MM.1S (cell line): ENCODE results near the gene SEMA3E.

Experiments used
- DNase-seq: peaks from one replicate; pipeline ENCODE4 v3.0.0-alpha.2; 2015
- H2AFZ ChIP-seq: fragments of 300-600 bp; sonication (generic); 2 replicates; pipeline ENCODE4 v1.6.0; 2016; ENCODE audit warnings: antibody characterized with exemption, low read length
- H3F3A ChIP-seq: fragments of 300-600 bp; sonication (generic); 2 replicates; pipeline ENCODE4 v1.6.1; 2016; ENCODE audit warnings: mild to moderate bottlenecking, antibody characterized with exemption, low read length, moderate library complexity, mixed read lengths; ENCODE audit not compliant: insufficient read depth
- H3K27ac ChIP-seq: fragments of 300-600 bp; sonication (generic); 2 replicates; pipeline ENCODE4 v1.5.1; 2016; ENCODE audit warnings: mild to moderate bottlenecking, low read length
- H3K27me3 ChIP-seq: fragments of 300-600 bp; sonication (generic); replicated peaks from 2 replicates; pipeline ENCODE4 v1.6.0; 2016; ENCODE audit warnings: low read length; ENCODE audit not compliant: insufficient read depth
- H3K36me3 ChIP-seq: fragments of 300-600 bp; sonication (generic); replicated peaks from 2 replicates; pipeline ENCODE4 v1.6.1; 2016; ENCODE audit warnings: mild to moderate bottlenecking, low read length, mixed read lengths; ENCODE audit not compliant: insufficient read depth
- H3K4me1 ChIP-seq: fragments of 300-600 bp; sonication (generic); 2 replicates; pipeline ENCODE4 v1.6.1; 2016; ENCODE audit warnings: low read length, mixed read lengths
- H3K4me2 ChIP-seq: fragments of 300-600 bp; sonication (generic); 2 replicates; pipeline ENCODE4 v1.6.0; 2016; ENCODE audit warnings: low read depth, low read length
- H3K4me3 ChIP-seq: fragments of 300-600 bp; sonication (generic); 2 replicates; pipeline ENCODE4 v1.5.1; 2016; ENCODE audit warnings: low read length, mixed read lengths
- H3K79me2 ChIP-seq: fragments of 300-600 bp; sonication (generic); 2 replicates; pipeline ENCODE4 v1.6.1; 2016; ENCODE audit warnings: mixed run types, low read length, mixed read lengths
- H3K9ac ChIP-seq: fragments of 300-600 bp; sonication (generic); 2 replicates; pipeline ENCODE4 v1.6.1; 2016; ENCODE audit warnings: low read length, mixed read lengths
- H3K9me2 ChIP-seq: fragments of 300-600 bp; sonication (generic); replicated peaks from 2 replicates; pipeline ENCODE4 v1.6.1; 2016; ENCODE audit warnings: mild to moderate bottlenecking, low read length, mixed read lengths; ENCODE audit not compliant: insufficient read depth
- H3K9me3 ChIP-seq: fragments of 300-600 bp; sonication (generic); replicated peaks from 2 replicates; pipeline ENCODE4 v1.6.1; 2016; ENCODE audit warnings: mild to moderate bottlenecking, low read length, mixed read lengths; ENCODE audit not compliant: insufficient read depth
- H4K20me1 ChIP-seq: fragments of 300-600 bp; sonication (generic); 2 replicates; pipeline ENCODE4 v1.6.1; 2016; ENCODE audit warnings: mild to moderate bottlenecking, low read length, moderate library complexity, mixed read lengths; ENCODE audit not compliant: insufficient read depth
- CTCF ChIP-seq: fragments of 300-600 bp; sonication (generic); IDR thresholded peaks from 2 replicates; pipeline ENCODE4 v1.5.1; 2016; ENCODE audit warnings: antibody characterized with exemption, low read length, mixed read lengths
- EZH2 ChIP-seq: fragments of 300-600 bp; sonication (generic); optimal IDR thresholded peaks from 2 replicates; pipeline ENCODE3; 2017; ENCODE audit warnings: low read depth, mild to moderate bottlenecking, antibody characterized with exemption, low read length, mixed read lengths
- EZH2phosphoT487 ChIP-seq: fragments of 300-600 bp; sonication (generic); IDR thresholded peaks from 2 replicates; pipeline ENCODE4 v1.6.1; 2018; ENCODE audit warnings: antibody characterized with exemption, low read length

The SEMA3E gene

GRCh38 chr7:83640240-83640639, 8.7 kb downstream of the SEMA3E start:
- DNase-seq = no peak
- H4K20me1 ChIP-seq = no peaks in the 10 kb centered on the region
- no peaks in the 10 kb centered on the region for H3K27me3 ChIP-seq
- H3K9me3 ChIP-seq = no peaks in the 10 kb centered on the region
- no peaks in the 10 kb centered on the region for H3F3A ChIP-seq
- H3K4me2 ChIP-seq = no peak overlapping the region
- no peak overlapping the region for H3K4me3 ChIP-seq
- no peaks in the 10 kb centered on the region for H3K36me3 ChIP-seq
- TF ChIP-seq EZH2 (no peak), EZH2phosphoT487 (no peak), CTCF (no peak)
- H3K27ac ChIP-seq = no peak overlapping the region
- no peak overlapping the region for H2AFZ ChIP-seq
- H3K4me1 ChIP-seq = peaks cover 6% of the 10 kb centered on the region; the same call in 1 of the 2 replicates
- no peaks in the 10 kb centered on the region for H3K79me2 ChIP-seq
- H3K9me2 ChIP-seq = no peaks in the 10 kb centered on the region
- no peak overlapping the region for H3K9ac ChIP-seq

GRCh38 chr7:83633516-83633915, 15.4 kb downstream of the SEMA3E start:
- DNase-seq = no peak
- Histone ChIP-seq H3K36me3 (no peaks in the 10 kb centered on the region), H3K79me2 (no peaks in the 10 kb centered on the region), H3K4me3 (no peak overlapping the region), H3K4me2 (no peak overlapping the region), H3K4me1 (no peaks in the 10 kb centered on the region), H3K27ac (no peak overlapping the region), H3K9me3 (no peaks in the 10 kb centered on the region), H2AFZ (no peak overlapping the region), H4K20me1 (no peaks in the 10 kb centered on the region), H3K27me3 (no peaks in the 10 kb centered on the region), H3K9me2 (no peaks in the 10 kb centered on the region), H3K9ac (no peak overlapping the region), H3F3A (no peaks in the 10 kb centered on the region)
- TF ChIP-seq CTCF (no peak), EZH2 (no peak), EZH2phosphoT487 (no peak)

- no peaks in the 10 kb centered on the region for H3K79me2 ChIP-seq
- no peak overlapping the region for H3K4me3 ChIP-seq
- H2AFZ ChIP-seq = no peak overlapping the region
- H3K4me1 ChIP-seq = no peaks in the 10 kb centered on the region
- no peak for DNase-seq
- no peaks in the 10 kb centered on the region for H3F3A ChIP-seq
- H3K27ac ChIP-seq = no peak overlapping the region
- H3K27me3 ChIP-seq = no peaks in the 10 kb centered on the region
- no peaks in the 10 kb centered on the region for H4K20me1 ChIP-seq
- no peak overlapping the region for H3K9ac ChIP-seq
- no peaks in the 10 kb centered on the region for H3K36me3 ChIP-seq
- TF ChIP-seq CTCF = no peak
- TF ChIP-seq EZH2 = no peak
- TF ChIP-seq EZH2phosphoT487 = no peak
- no peak overlapping the region for H3K4me2 ChIP-seq
- no peaks in the 10 kb centered on the region for H3K9me3 ChIP-seq
- no peaks in the 10 kb centered on the region for H3K9me2 ChIP-seq
Measured at GRCh38 chr7:83629117-83629880, 19.6 kb downstream of the SEMA3E start.
